ENCODE measurements around the gene GPC6.
"Not testable (repeated sequence)": the region's sequence is repeated elsewhere in the genome, so short reads cannot be mapped to it uniquely, and the experiment has no call there.

The GPC6 gene

GRCh38 chr13:93454676-93455235, 228.1 kb downstream of the GPC6 start:
- not testable (repeated sequence) for DNase-seq

- no peak for DNase-seq
Observed at GRCh38 chr13:93455861-93456260, 229.3 kb downstream of the GPC6 start.

- no peak for DNase-seq
Observed at GRCh38 chr13:93460005-93460404, 233.4 kb downstream of the GPC6 start.

GRCh38 chr13:93462151-93462550, 235.5 kb downstream of the GPC6 start:
- DNase-seq, result no peak

GRCh38 chr13:93466502-93467036, 240.0 kb downstream of the GPC6 start:
- no peak for DNase-seq

- DNase-seq, result no peak
Observed at GRCh38 chr13:93467175-93467574, 240.6 kb downstream of the GPC6 start.

GRCh38 chr13:93468433-93468832, 241.8 kb downstream of the GPC6 start:
- no peak for DNase-seq

GRCh38 chr13:93472296-93472695, 245.7 kb downstream of the GPC6 start:
- DNase-seq, result no peak

- DNase-seq, result no peak
Observed at GRCh38 chr13:93472814-93473296, 246.2 kb downstream of the GPC6 start.

GRCh38 chr13:93473441-93474270, 247.0 kb downstream of the GPC6 start:
- peak; percentile 10 for DNase-seq

GRCh38 chr13:93476175-93476574, 249.6 kb downstream of the GPC6 start:
- DNase-seq, result peak; percentile 82

GRCh38 chr13:93477238-93477637, 250.6 kb downstream of the GPC6 start:
- DNase-seq, result no peak

- DNase-seq, result peak; percentile 43
Observed at GRCh38 chr13:93480553-93481106, 254.0 kb downstream of the GPC6 start.

GRCh38 chr13:93496117-93496516, 269.5 kb downstream of the GPC6 start:
- not testable (repeated sequence) for DNase-seq

- no peak for DNase-seq
Observed at GRCh38 chr13:93496985-93497673, 270.5 kb downstream of the GPC6 start.

- DNase-seq, result peak; percentile 14
Observed at GRCh38 chr13:93499991-93500390, 273.4 kb downstream of the GPC6 start.

GRCh38 chr13:93502071-93502470, 275.5 kb downstream of the GPC6 start:
- no peak for DNase-seq

GRCh38 chr13:93502987-93503615, 276.5 kb downstream of the GPC6 start:
- peak; percentile 14 for DNase-seq

GRCh38 chr13:93505104-93505952, 278.7 kb downstream of the GPC6 start:
- peak; percentile 33 for DNase-seq

GRCh38 chr13:93511011-93511410, 284.4 kb downstream of the GPC6 start:
- no peak for DNase-seq

GRCh38 chr13:93515267-93515666, 288.7 kb downstream of the GPC6 start:
- no peak for DNase-seq

GRCh38 chr13:93517658-93518057, 291.1 kb downstream of the GPC6 start:
- no peak for DNase-seq

All from HCEC 1CT (cell line).